Measurements from ENCODE around the gene CD36. TPM values are rescaled to one million over a fixed set of nuclear protein-coding genes. Genes with fewer than 3 reads are reported as not detected.

The CD36 gene
- total RNA-seq, 4 donors from 2014 or later, result 1.2 to 85.5 (median 11.0) TPM

DNA sequence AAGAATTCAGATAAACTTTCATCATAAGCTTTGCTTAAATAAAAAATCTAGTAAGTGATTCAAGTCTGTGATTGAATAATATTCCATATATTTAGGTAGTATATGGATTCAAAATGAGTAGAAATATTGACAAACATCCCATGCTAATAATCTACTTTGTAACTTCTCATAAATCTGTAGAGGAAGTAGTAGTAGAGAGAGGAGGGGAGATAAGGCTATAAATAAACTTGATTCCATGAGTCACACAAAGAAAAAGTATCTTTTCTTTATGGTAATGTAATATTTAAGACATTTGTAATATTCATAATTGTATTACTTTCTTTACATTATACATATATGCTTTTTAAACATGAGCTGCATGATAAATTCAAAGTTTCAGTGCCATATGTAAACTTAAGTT lies 25.6 kb upstream of the CD36 start:
- peaks cover 0 to 9% (median 3%) of the 10 kb centered on the region in 3 donors for H3K4me1 ChIP-seq
- H3K4me3 ChIP-seq, result no peak overlapping the region
- no peak for DNase-seq
- no peak for TF ChIP-seq POLR2A (IDR thresholded peaks at IDR 0.05)
- TF ChIP-seq, protein P1, sequence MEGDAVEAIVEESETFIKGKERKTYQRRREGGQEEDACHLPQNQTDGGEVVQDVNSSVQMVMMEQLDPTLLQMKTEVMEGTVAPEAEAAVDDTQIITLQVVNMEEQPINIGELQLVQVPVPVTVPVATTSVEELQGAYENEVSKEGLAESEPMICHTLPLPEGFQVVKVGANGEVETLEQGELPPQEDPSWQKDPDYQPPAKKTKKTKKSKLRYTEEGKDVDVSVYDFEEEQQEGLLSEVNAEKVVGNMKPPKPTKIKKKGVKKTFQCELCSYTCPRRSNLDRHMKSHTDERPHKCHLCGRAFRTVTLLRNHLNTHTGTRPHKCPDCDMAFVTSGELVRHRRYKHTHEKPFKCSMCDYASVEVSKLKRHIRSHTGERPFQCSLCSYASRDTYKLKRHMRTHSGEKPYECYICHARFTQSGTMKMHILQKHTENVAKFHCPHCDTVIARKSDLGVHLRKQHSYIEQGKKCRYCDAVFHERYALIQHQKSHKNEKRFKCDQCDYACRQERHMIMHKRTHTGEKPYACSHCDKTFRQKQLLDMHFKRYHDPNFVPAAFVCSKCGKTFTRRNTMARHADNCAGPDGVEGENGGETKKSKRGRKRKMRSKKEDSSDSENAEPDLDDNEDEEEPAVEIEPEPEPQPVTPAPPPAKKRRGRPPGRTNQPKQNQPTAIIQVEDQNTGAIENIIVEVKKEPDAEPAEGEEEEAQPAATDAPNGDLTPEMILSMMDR (IDR thresholded peaks at IDR 0.05), result no peak
- H3K27ac ChIP-seq, result no peak overlapping the region
- no peaks in the 10 kb centered on the region for H3K9me3 ChIP-seq
- intact Hi-C loops (cut with DNase I), result no loop called here
- no peaks in the 10 kb centered on the region for H3K27me3 ChIP-seq
- no peaks in the 10 kb centered on the region for H3K36me3 ChIP-seq

DNA sequence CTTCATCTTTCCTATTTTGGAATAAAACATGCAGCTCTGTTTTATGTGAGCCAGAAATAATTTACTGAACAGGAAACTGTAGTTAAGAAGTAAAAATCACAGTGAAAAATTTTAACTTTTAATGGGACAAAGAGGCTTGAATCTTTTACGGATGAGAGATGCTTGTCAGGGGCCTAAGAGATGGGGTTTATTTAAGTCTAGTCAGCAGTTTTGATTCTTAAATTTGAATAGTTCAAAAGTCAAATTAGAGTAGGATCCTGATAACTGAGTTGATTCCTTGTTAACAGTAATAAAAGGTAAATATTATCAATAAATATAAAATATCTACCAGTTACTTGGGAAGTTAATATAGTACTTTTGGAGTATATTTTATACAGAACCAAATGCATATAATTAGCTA lies 24.9 kb upstream of the CD36 start:
- WGBS, 2 donors, result 86 to 92% methylated on average over 1 of the region's 1 CpG
- no peaks in the 10 kb centered on the region for H3K9me3 ChIP-seq
- peaks cover 0 to 9% (median 3%) of the 10 kb centered on the region in 3 donors for H3K4me1 ChIP-seq
- H3K4me3 ChIP-seq, result no peak overlapping the region
- no peak overlapping the region for H3K27ac ChIP-seq
- no peaks in the 10 kb centered on the region for H3K36me3 ChIP-seq
- intact Hi-C loops (cut with DNase I), result no loop called here
- no peak for DNase-seq
- H3K27me3 ChIP-seq, result no peaks in the 10 kb centered on the region
- TF ChIP-seq, protein P1 (IDR thresholded peaks at IDR 0.05), result no peak
- TF ChIP-seq POLR2A (IDR thresholded peaks at IDR 0.05), result no peak

DNA sequence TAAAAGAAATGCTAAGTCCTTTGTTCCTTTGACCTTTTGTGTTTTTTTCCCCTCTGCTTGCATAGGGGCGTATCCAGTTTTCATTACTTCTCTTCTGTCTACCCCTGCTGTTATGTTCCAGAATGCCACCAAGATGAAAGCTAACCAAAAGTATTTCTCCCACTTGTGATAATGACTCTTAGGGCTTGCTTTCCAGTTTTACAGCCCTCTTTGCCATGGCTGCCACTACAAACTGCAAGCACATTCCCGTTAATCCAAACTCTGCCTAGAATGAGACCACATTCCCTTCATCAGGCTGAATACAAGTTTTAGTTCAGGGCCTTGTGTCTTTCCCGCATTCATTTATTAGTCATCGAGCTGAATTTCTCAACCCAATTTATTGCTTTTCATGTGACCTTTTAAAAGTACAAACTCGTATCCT lies 23.6 kb upstream of the CD36 start:
- 55 to 66% methylated on average over 5 of the region's 5 CpGs for WGBS, 2 donors
- no peak for TF ChIP-seq POLR2A (IDR thresholded peaks at IDR 0.05)
- TF ChIP-seq, protein P1 (IDR thresholded peaks at IDR 0.05), result no peak
- no peak for DNase-seq

DNA sequence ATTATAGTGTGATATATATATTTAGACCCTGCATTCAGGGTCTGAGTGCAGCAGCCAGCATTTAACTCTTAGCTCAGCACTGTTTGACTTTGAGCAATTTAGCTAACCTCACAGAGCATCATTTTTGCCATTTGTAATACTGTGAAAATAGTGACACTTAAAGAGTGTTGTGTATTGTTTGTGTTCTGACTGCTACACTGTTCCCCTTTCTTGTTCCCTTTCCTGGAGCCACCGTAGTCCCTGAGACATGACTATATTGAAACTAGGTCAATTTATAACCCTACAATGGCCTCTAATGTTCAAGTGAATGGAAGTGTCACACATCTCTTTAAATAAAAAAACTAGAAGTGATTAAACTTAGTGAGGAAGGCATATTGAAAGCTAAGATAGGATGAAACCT lies 20.3 kb upstream of the CD36 start:
- Histone ChIP-seq H3K27ac (no peak overlapping the region), H3K4me3 (no peak overlapping the region), H3K27me3 (no peaks in the 10 kb centered on the region), H3K9me3 (no peaks in the 10 kb centered on the region), H3K4me1 (peaks cover 0 to 11% (median 10%) of the 10 kb centered on the region in 3 donors), H3K36me3 (no peaks in the 10 kb centered on the region)
- intact Hi-C loops (cut with DNase I), result no loop called here
- TF ChIP-seq, protein P1 (IDR thresholded peaks at IDR 0.05), result no peak
- TF ChIP-seq POLR2A (IDR thresholded peaks at IDR 0.05), result no peak
- DNase-seq, result no peak
- WGBS, 2 donors, result 50 to 83% methylated on average over 1 of the region's 1 CpG

More for the DNA sequence above, 23.6 kb upstream of the CD36 start:
- Histone ChIP-seq H3K4me1 (peaks cover 0 to 9% (median 3%) of the 10 kb centered on the region in 3 donors), H3K36me3 (no peaks in the 10 kb centered on the region), H3K4me3 (no peak overlapping the region), H3K9me3 (no peaks in the 10 kb centered on the region), H3K27me3 (no peaks in the 10 kb centered on the region), H3K27ac (peak overlapping the region in 1 of 4 donors; percentile 17)
- intact Hi-C loops (cut with DNase I), result no loop called here

DNA sequence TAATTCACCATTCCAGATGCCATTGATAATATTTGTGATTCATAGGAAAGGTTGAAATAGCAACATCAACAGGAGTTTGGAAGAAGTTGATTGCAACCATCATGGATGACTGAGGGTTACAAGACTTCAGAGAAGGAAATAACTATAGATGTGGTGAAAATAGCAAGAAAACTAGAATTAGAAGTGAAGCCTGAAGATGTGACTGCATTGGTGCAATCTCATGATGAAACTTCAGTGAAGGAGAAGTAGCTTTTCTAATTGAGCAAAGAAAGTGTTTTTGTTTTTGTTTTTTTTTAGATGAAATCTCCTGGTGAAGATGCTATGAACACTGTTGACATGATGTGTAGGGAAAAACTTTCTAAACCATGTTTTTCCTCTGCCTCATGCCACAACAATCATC lies 18.7 kb upstream of the CD36 start:
- TF ChIP-seq POLR2A (IDR thresholded peaks at IDR 0.05), result no peak
- TF ChIP-seq, protein P1 (IDR thresholded peaks at IDR 0.05), result no peak
- H3K36me3 ChIP-seq, result no peaks in the 10 kb centered on the region
- H3K27me3 ChIP-seq, result no peaks in the 10 kb centered on the region
- intact Hi-C loops (cut with DNase I), result no loop called here
- H3K4me3 ChIP-seq, result no peak overlapping the region
- DNase-seq, result no peak
- peaks cover 7 to 23% (median 20%) of the 10 kb centered on the region in 3 donors for H3K4me1 ChIP-seq
- H3K27ac ChIP-seq, result no peak overlapping the region
- no peaks in the 10 kb centered on the region for H3K9me3 ChIP-seq

Data from esophagus squamous epithelium (tissue), 5 donors.